HG03175 (cell line): ENCODE measurements around the gene TEX35.

ENCODE experiments used
- ATAC-seq: cut with Tn5 transposase; IDR thresholded peaks from one replicate; pipeline ENCODE4 v1.9.1; 2021; ENCODE audit warnings: mild to moderate bottlenecking, moderate library complexity; ENCODE audit not compliant: unreplicated experiment

The TEX35 gene

DNA sequence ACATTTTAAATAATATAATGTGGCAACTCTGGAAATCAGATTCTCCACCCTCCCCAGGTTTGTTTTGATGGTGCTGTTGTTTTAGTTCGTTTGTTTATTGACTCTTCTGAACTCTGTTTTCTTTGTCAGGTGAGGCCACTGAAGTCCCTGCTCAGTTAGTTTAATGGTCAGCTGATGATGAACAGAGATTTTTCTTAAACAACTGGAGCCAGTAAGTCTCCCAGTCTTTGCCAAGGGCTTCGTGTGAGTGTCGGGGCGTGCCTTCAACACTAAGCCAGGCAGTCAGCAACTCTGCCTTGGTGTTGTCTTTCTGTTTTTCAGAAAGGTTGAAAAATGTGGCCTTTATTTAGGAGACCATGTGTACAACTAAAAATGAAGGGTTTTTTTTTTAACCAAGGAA is 58.9 kb downstream of the TEX35 start:
- no peak for ATAC-seq
